Fibroblast of the aortic adventitia (primary cell): Measurements from ENCODE around the gene MRPL39. TPM values are rescaled to one million over a fixed set of nuclear protein-coding genes. Genes with fewer than 3 reads are reported as not detected.

Source experiments
- DNase-seq: peaks from one replicate; pipeline ENCODE4 v3.0.0-alpha.2; 2010; ENCODE audit warnings: low read depth
- H3K4me3 ChIP-seq: 2 replicates; pipeline ENCODE4 v1.5.1; 2011; ENCODE audit warnings: low read depth, mild to moderate bottlenecking, control low read depth, low read length, moderate library complexity
- total RNA-seq: library from RNA; depleted of rRNA; stranded (reverse); fragments of >200 nt; gene quantifications from 2 replicates; pipeline ENCODE4 v1.2.3, GENCODE V29; 2012; ENCODE audit warnings: low replicate concordance
- TF ChIP-seq, protein P1 (sequence below): IDR thresholded peaks from 2 replicates; pipeline ENCODE4 v1.5.1; 2011; ENCODE audit warnings: mild to moderate bottlenecking, low read length, control low read depth, inconsistent platforms; ENCODE audit not compliant: insufficient read depth

MRPL39 gene
- total RNA-seq, 1 donor: 36.1 TPM

DNA sequence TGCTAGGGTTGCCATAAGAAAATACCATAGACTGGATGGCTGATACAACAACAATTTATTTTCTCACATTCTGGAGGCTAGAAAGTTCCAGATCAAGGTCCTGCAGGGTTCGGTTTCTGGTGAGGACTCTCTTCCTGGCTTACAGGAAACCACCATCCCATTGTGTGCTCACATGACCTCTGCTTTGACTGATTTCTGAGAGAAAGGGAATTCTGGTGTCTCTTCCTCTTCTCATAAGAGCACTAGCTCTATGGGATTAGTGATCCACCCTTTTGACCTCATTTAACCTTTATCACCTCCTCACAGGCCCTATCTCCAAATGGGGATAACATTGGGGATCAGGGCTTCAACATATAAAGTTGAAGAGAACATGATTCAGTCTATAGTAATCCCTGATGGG, 47.5 kb downstream of the MRPL39 start:
- TF ChIP-seq, protein P1, sequence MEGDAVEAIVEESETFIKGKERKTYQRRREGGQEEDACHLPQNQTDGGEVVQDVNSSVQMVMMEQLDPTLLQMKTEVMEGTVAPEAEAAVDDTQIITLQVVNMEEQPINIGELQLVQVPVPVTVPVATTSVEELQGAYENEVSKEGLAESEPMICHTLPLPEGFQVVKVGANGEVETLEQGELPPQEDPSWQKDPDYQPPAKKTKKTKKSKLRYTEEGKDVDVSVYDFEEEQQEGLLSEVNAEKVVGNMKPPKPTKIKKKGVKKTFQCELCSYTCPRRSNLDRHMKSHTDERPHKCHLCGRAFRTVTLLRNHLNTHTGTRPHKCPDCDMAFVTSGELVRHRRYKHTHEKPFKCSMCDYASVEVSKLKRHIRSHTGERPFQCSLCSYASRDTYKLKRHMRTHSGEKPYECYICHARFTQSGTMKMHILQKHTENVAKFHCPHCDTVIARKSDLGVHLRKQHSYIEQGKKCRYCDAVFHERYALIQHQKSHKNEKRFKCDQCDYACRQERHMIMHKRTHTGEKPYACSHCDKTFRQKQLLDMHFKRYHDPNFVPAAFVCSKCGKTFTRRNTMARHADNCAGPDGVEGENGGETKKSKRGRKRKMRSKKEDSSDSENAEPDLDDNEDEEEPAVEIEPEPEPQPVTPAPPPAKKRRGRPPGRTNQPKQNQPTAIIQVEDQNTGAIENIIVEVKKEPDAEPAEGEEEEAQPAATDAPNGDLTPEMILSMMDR: no peak
- no peak for DNase-seq
- H3K4me3 ChIP-seq: no peak overlapping the region

DNA sequence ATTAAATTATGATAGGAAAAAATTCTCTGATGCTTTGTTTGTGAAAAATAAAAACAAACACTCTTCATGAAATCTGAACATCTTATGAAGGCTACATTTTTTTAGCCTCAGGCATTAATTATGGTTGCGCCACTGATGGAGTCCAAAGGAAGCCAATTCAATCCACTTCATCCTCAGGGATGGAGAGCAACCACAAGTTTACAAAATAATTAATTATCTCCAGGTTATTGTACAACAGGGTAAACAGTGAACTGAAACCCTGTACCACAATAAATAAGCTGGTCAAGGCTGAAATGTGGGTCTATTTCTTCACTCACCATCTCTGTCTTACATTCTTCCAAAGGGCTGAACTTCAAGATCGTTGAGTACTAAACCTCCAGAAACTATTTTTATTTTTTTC, 49.2 kb downstream of the MRPL39 start:
- H3K4me3 ChIP-seq: no peak overlapping the region
- TF ChIP-seq, protein P1: no peak
- no peak for DNase-seq

DNA sequence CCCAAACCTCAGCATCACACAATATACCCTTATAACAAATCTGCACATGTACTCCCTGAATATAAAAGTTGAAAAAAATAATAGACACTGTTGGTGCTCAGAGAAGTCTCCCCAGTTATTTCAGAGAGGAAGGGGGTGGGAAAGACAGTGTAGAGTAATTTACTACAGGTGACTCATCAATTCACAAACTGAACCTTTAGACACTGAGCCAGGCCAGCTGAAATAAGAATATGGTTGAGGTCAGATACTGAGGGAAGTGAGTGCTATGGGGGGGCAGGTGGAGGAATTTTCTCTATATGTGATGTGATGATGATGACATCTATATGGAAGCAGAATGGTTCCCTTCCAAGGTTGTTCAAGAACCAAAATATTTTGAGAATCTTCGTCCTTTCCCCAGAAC, 50.1 kb downstream of the MRPL39 start:
- no peak for DNase-seq
- TF ChIP-seq, protein P1: no peak
- H3K4me3 ChIP-seq: no peak overlapping the region

DNA sequence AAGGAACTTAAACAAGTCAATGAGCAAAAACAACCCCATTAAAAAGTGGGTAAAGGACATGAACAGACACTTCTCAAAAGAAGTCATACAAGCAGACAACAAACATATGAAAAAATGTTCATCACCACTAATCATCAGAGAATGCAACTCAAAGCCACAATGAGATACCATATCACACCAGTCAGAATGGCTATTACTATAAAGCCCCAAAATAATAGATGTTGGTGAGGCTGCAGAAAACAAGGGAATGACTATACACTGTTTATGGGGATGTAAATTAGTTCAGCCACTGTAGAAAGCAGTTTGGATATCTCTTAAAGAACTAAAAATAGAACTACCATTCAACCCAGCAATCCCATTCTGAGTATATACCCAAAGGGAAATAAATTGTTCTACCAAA, 51.2 kb downstream of the MRPL39 start:
- H3K4me3 ChIP-seq: no peak overlapping the region
- no peak for DNase-seq
- TF ChIP-seq, protein P1: no peak

DNA sequence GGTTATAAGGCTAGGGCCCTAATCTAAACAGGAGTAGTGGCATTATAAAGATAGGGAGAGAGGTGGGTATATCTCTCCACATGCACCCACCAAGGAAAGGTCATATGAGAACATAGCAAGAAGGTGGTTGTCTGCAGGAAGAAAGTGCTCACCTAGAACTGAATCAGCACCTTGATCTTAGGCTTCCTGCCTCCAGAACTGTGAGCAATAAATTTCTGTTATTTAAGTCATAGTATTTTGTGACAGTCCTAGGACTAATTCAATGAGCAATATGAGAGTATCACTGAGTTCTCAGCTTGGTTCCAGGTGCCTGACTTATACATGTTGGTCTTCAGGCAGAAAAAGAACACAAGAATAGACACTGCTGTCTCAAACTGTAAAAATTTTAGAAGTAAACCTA, 51.8 kb downstream of the MRPL39 start:
- TF ChIP-seq, protein P1: no peak
- H3K4me3 ChIP-seq: no peak overlapping the region
- no peak for DNase-seq

DNA sequence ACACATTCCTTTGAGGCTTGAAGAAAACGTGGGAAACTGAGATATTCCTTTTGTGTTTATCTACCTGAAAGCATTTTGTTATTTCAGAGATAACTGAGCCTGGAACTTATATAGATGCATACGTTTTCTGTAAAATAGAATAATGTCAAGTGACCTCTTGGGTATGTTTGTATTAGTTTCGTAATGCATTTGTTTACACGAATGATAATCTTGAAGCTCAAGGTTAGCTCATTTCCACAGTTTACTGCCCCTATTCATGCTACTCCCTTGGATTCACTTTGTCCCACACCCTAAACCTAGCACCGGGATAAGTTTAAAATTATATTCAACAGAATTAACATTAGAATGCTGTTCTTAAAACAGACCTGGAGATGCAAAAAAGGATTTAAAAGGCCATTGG, 54.4 kb downstream of the MRPL39 start:
- TF ChIP-seq, protein P1: no peak
- H3K4me3 ChIP-seq: no peak overlapping the region
- no peak for DNase-seq

DNA sequence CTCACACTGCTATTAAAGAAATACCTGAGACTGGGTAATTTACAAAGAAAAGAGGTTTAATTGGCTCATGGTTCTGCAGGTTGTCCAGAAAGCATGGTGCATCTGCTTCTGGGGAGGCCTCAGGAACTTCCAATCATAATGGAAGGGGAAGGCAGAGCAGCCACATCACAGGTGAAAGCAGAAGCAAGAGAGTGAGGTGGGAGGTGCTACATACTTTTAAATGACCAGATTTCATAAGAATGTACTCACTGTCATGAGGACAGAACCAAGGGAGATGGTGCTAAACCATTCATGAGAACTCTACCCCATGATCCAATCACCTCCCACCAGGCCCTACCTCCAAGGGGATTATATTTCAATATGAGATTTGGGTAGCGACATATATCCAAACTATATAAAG, 55.7 kb downstream of the MRPL39 start:
- no peak for DNase-seq
- H3K4me3 ChIP-seq: no peak overlapping the region
- TF ChIP-seq, protein P1: no peak
